ENCODE measurements around the gene EFNA1.

DNA sequence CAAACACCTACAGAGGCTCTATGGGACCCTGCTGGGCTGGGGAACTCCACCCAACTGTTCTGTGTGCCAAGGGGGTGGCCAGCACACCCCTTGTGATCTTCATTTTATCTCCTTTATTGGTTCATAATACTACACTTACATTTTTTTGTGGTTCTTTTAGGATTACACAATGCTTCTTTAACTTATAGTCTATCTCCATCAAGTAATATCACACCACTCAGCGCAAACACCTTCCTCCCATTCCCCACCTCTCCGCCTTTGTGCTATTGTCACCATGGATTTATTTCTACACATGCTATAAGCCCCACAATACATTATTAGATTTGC lies 33.1 kb upstream of the EFNA1 start:
- TF ChIP-seq, protein P1, sequence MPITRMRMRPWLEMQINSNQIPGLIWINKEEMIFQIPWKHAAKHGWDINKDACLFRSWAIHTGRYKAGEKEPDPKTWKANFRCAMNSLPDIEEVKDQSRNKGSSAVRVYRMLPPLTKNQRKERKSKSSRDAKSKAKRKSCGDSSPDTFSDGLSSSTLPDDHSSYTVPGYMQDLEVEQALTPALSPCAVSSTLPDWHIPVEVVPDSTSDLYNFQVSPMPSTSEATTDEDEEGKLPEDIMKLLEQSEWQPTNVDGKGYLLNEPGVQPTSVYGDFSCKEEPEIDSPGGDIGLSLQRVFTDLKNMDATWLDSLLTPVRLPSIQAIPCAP (CRISPR knock-in tag; IDR thresholded peaks at IDR 0.05): no peak
- TF ChIP-seq, protein P2, sequence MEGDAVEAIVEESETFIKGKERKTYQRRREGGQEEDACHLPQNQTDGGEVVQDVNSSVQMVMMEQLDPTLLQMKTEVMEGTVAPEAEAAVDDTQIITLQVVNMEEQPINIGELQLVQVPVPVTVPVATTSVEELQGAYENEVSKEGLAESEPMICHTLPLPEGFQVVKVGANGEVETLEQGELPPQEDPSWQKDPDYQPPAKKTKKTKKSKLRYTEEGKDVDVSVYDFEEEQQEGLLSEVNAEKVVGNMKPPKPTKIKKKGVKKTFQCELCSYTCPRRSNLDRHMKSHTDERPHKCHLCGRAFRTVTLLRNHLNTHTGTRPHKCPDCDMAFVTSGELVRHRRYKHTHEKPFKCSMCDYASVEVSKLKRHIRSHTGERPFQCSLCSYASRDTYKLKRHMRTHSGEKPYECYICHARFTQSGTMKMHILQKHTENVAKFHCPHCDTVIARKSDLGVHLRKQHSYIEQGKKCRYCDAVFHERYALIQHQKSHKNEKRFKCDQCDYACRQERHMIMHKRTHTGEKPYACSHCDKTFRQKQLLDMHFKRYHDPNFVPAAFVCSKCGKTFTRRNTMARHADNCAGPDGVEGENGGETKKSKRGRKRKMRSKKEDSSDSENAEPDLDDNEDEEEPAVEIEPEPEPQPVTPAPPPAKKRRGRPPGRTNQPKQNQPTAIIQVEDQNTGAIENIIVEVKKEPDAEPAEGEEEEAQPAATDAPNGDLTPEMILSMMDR (IDR thresholded peaks at IDR 0.05): no peak
- no peak for TF ChIP-seq SP1 (CRISPR knock-in tag; conservative IDR thresholded peaks at IDR 0.05)
- no peak for TF ChIP-seq ATF1 (CRISPR knock-in tag; IDR thresholded peaks at IDR 0.05)

Measured in WTC11 (cell line).